GM11168 (cell line): ENCODE data around the gene CAPN5.
"Not testable (repeated sequence)": the region's sequence is repeated elsewhere in the genome, so short reads cannot be mapped to it uniquely, and the experiment has no call there.

Experiments
- in situ Hi-C: fragments of 300-500 bp; cut with MboI; formaldehyde crosslinking; loops from one replicate; pipeline ENCODE4 v1.12.0; 2022; ENCODE audit warnings: low sequenced_read_pairs; ENCODE audit not compliant: unreplicated experiment

Gene CAPN5

GRCh38 chr11:77066229-77067042, at the start of gene CAPN5:
Gene CAPN5, plus strand, starts transcription at chr11:77066971. Its CDS starts 17,916 bp downstream, at chr11:77084887.
- in situ Hi-C loops = no loop called here

GRCh38 chr11:77018396-77018924, 48.3 kb upstream of the CAPN5 start:
- in situ Hi-C loops = not testable (repeated sequence)

GRCh38 chr11:77019976-77020595, 46.7 kb upstream of the CAPN5 start:
- in situ Hi-C loops = no loop called here

- in situ Hi-C loops = no loop called here
These were observed 46.0 kb upstream of the CAPN5 start for GRCh38 chr11:77020734-77021133.

- in situ Hi-C loops = no loop called here
These were observed 42.0 kb upstream of the CAPN5 start for GRCh38 chr11:77024745-77025144.

- in situ Hi-C loops = no loop called here
These were observed 40.5 kb upstream of the CAPN5 start for GRCh38 chr11:77026221-77026620.

- in situ Hi-C loops = no loop called here
These were observed 40.0 kb upstream of the CAPN5 start for GRCh38 chr11:77026743-77027142.

GRCh38 chr11:77027275-77027674, 39.5 kb upstream of the CAPN5 start:
- in situ Hi-C loops = no loop called here

GRCh38 chr11:77029829-77030228, 36.9 kb upstream of the CAPN5 start:
- in situ Hi-C loops = no loop called here

GRCh38 chr11:77030834-77031414, 35.8 kb upstream of the CAPN5 start:
- in situ Hi-C loops = no loop called here

GRCh38 chr11:77031599-77031998, 35.2 kb upstream of the CAPN5 start:
- in situ Hi-C loops = no loop called here

GRCh38 chr11:77035039-77035438, 31.7 kb upstream of the CAPN5 start:
- in situ Hi-C loops = no loop called here

GRCh38 chr11:77035580-77035979, 31.2 kb upstream of the CAPN5 start:
- in situ Hi-C loops = no loop called here

GRCh38 chr11:77036398-77036797, 30.4 kb upstream of the CAPN5 start:
- in situ Hi-C loops = no loop called here

GRCh38 chr11:77037057-77037456, 29.7 kb upstream of the CAPN5 start:
- in situ Hi-C loops = no loop called here

- in situ Hi-C loops = no loop called here
These were observed 28.5 kb upstream of the CAPN5 start for GRCh38 chr11:77038029-77038824.

- in situ Hi-C loops = no loop called here
These were observed 27.9 kb upstream of the CAPN5 start for GRCh38 chr11:77038825-77039326.

GRCh38 chr11:77039491-77040400, 27.0 kb upstream of the CAPN5 start:
- in situ Hi-C loops = no loop called here

GRCh38 chr11:77040401-77040777, 26.4 kb upstream of the CAPN5 start:
- in situ Hi-C loops = no loop called here
